Liver (tissue), 9 donors: ENCODE results near the gene CLMN. TPM values are rescaled to one million over a fixed set of nuclear protein-coding genes. Genes with fewer than 3 reads are reported as not detected.

ENCODE experiments used
- DNase-seq: peaks from one replicate; pipeline ENCODE4 v3.0.0-alpha.2; 2017; ENCODE audit warnings: low spot score
- H3K27ac ChIP-seq, 2 donors: one replicate each; pipeline ENCODE4 v1.7.0; 2013; ENCODE audit warnings: inconsistent platforms in 2 of 2, low read length in 2 of 2, control low read depth in 1 of 2, low read depth in 1 of 2, mild to moderate bottlenecking in 1 of 2
- H3K27me3 ChIP-seq, 4 donors: one replicate each; pipeline versions ENCODE4 v1.6.1 to v1.7.0; 2013; ENCODE audit warnings: low read length in 3 of 4, inconsistent platforms in 1 of 4, mild to moderate bottlenecking in 1 of 4, moderate library complexity in 1 of 4; ENCODE audit not compliant: control insufficient read depth in 4 of 4, insufficient read depth in 4 of 4
- H3K36me3 ChIP-seq, 4 donors: one replicate each; pipeline versions ENCODE4 v1.6.1 to v1.7.0; 2013; ENCODE audit warnings: low read length in 3 of 4, mild to moderate bottlenecking in 3 of 4, low read depth in 1 of 4, moderate library complexity in 1 of 4; ENCODE audit not compliant: control insufficient read depth in 4 of 4, insufficient read depth in 3 of 4
- H3K4me1 ChIP-seq, 4 donors: one replicate each; pipeline versions ENCODE4 v1.6.1 to v1.7.0; 2013; ENCODE audit warnings: low read length in 3 of 4, mild to moderate bottlenecking in 3 of 4, moderate library complexity in 1 of 4; ENCODE audit not compliant: control insufficient read depth in 4 of 4, insufficient read depth in 4 of 4
- H3K4me3 ChIP-seq, 3 donors: one replicate each; pipeline versions ENCODE4 v1.6.1 to v1.7.0; 2013; ENCODE audit warnings: low read length in 3 of 3, control low read depth in 1 of 3, low read depth in 1 of 3, mild to moderate bottlenecking in 1 of 3
- H3K9ac ChIP-seq, 2 donors: one replicate each; pipeline ENCODE4 v1.7.0; 2013; ENCODE audit warnings: low read length in 2 of 2, mild to moderate bottlenecking in 2 of 2, moderate library complexity in 2 of 2, control low read depth in 1 of 2, low read depth in 1 of 2
- H3K9me3 ChIP-seq, 4 donors: one replicate each; pipeline versions ENCODE4 v1.6.1 to v1.7.0; 2013; ENCODE audit warnings: low read length in 3 of 4; ENCODE audit not compliant: control insufficient read depth in 4 of 4
- EGR1 ChIP-seq, 2 donors: IDR thresholded peaks; 2 replicates each; pipeline ENCODE4 v1.6.1; 2016 to 2018; ENCODE audit warnings: antibody characterized with exemption in 2 of 2, low read depth in 2 of 2
- FOXA1 ChIP-seq: IDR thresholded peaks from 2 replicates; pipeline ENCODE4 v1.6.1; 2016; ENCODE audit warnings: antibody characterized with exemption
- HNF4A ChIP-seq, 2 donors: conservative IDR thresholded peaks; 2 replicates each; pipeline ENCODE4 v1.6.1; 2016; ENCODE audit warnings: antibody characterized with exemption in 2 of 2, mild to moderate bottlenecking in 2 of 2
- HNF4G ChIP-seq: IDR thresholded peaks from 2 replicates; pipeline ENCODE4 v1.6.1; 2016; ENCODE audit warnings: antibody characterized with exemption
- JUND ChIP-seq, 2 donors: IDR thresholded peaks; 2 replicates each; pipeline ENCODE4 v1.6.1; 2016; ENCODE audit warnings: antibody characterized with exemption in 2 of 2
- RAD21 ChIP-seq, 2 donors: IDR thresholded peaks; 2 replicates each; pipeline ENCODE4 v1.6.1; 2016; ENCODE audit warnings: antibody characterized with exemption in 2 of 2, mild to moderate bottlenecking in 2 of 2
- RXRA ChIP-seq, 2 donors: IDR thresholded peaks; 2 replicates each; pipeline ENCODE4 v1.6.1; 2017 to 2018; ENCODE audit warnings: antibody characterized with exemption in 2 of 2, mild to moderate bottlenecking in 1 of 2
- YY1 ChIP-seq: IDR thresholded peaks from 2 replicates; pipeline ENCODE4 v1.6.1; 2016; ENCODE audit warnings: antibody characterized with exemption, mild to moderate bottlenecking
- WGBS: extraction: QIAGEN DNeasy Blood & Tissue Kit; methylation state at CpG from one replicate; pipeline ENCODE4 v1.1.7; 2013; 5-methylcytosine and 5-hydroxymethylcytosine counted together
- polyA plus RNA-seq, 2 donors: library from polyadenylated mRNA; stranded (reverse) in 1 of 2; unstranded in 1 of 2; fragments of 200-250 nt in 1 of 2; fragments of >200 nt in 1 of 2; fragmentation: Nextera tagmentation in 1 of 2; extraction: Ambion mirVana in 1 of 2; gene quantifications; one replicate each; pipeline versions ENCODE4 v1.2.1 to v1.2.3, GENCODE V29; 2013 to 2015
- total RNA-seq, 2 donors: library from RNA; depleted of rRNA; stranded (reverse); fragments of >200 nt; gene quantifications; one replicate each; pipeline ENCODE4 v1.2.3, GENCODE V29; 2014
- TF ChIP-seq, protein P1 (sequence below): IDR thresholded peaks from 2 replicates; pipeline ENCODE4 v1.6.1; 2016; ENCODE audit warnings: antibody characterized with exemption
- TF ChIP-seq, protein P2 (sequence below): fragments of 150-350 bp; IDR thresholded peaks from 2 replicates; pipeline ENCODE4 v1.5.1; 2017; ENCODE audit warnings: improper control_type of control experiment, low read depth, low read length; ENCODE audit not compliant: missing input control
- TF ChIP-seq, protein P3 (sequence below): IDR thresholded peaks from 2 replicates; pipeline ENCODE4 v1.6.1; 2016; ENCODE audit warnings: antibody characterized with exemption
- donor health status: healthy.
- donor health status: healthy.
- donor health status: healthy.
- donor health status: healthy.
- donor health status: healthy.

Gene CLMN
- total and polyA plus RNA-seq, 4 donors: 6.0 to 41.1 (median 24.1) TPM

DNA sequence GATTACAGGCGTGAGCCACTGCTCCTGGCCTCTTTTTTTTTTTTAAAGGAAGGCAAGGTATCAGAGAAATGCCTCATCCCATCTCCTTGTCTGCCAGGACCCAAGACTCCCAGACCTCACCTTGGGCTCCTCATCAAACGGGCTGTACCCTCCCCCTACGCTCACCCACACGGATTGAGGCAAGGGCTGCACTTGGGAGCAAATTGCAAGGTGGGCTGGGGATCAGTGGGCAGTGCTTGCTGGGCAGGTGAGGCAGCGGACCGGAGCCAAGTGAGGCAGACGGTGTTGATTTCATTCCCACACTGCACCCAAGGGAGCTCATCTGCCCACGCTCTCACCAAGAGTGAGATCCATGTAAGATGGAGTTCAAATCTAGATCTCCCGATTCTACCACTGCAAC, 121.4 kb downstream of the CLMN start:
- Histone ChIP-seq H3K27ac (no peak overlapping the region), H3K36me3 (peaks cover 5 to 23% (median 10%) of the 10 kb centered on the region in 4 donors), H3K4me3 (no peak overlapping the region), H3K27me3 (no peaks in the 10 kb centered on the region), H3K4me1 (no peaks in the 10 kb centered on the region), H3K9ac (no peak overlapping the region), H3K9me3 (no peaks in the 10 kb centered on the region)
- WGBS: 97% methylated on average over 9 of the region's 9 CpGs
- TF ChIP-seq, protein P1, sequence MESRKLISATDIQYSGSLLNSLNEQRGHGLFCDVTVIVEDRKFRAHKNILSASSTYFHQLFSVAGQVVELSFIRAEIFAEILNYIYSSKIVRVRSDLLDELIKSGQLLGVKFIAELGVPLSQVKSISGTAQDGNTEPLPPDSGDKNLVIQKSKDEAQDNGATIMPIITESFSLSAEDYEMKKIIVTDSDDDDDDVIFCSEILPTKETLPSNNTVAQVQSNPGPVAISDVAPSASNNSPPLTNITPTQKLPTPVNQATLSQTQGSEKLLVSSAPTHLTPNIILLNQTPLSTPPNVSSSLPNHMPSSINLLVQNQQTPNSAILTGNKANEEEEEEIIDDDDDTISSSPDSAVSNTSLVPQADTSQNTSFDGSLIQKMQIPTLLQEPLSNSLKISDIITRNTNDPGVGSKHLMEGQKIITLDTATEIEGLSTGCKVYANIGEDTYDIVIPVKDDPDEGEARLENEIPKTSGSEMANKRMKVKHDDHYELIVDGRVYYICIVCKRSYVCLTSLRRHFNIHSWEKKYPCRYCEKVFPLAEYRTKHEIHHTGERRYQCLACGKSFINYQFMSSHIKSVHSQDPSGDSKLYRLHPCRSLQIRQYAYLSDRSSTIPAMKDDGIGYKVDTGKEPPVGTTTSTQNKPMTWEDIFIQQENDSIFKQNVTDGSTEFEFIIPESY: no peak
- TF ChIP-seq RXRA (IDR thresholded peaks at IDR 0.05) (no peak), YY1 (no peak), RAD21 (IDR thresholded peaks at IDR 0.05) (no peak), HNF4G (no peak), JUND (IDR thresholded peaks at IDR 0.05) (no peak)
- TF ChIP-seq, protein P2, sequence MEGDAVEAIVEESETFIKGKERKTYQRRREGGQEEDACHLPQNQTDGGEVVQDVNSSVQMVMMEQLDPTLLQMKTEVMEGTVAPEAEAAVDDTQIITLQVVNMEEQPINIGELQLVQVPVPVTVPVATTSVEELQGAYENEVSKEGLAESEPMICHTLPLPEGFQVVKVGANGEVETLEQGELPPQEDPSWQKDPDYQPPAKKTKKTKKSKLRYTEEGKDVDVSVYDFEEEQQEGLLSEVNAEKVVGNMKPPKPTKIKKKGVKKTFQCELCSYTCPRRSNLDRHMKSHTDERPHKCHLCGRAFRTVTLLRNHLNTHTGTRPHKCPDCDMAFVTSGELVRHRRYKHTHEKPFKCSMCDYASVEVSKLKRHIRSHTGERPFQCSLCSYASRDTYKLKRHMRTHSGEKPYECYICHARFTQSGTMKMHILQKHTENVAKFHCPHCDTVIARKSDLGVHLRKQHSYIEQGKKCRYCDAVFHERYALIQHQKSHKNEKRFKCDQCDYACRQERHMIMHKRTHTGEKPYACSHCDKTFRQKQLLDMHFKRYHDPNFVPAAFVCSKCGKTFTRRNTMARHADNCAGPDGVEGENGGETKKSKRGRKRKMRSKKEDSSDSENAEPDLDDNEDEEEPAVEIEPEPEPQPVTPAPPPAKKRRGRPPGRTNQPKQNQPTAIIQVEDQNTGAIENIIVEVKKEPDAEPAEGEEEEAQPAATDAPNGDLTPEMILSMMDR: no peak
- no peak for DNase-seq

DNA sequence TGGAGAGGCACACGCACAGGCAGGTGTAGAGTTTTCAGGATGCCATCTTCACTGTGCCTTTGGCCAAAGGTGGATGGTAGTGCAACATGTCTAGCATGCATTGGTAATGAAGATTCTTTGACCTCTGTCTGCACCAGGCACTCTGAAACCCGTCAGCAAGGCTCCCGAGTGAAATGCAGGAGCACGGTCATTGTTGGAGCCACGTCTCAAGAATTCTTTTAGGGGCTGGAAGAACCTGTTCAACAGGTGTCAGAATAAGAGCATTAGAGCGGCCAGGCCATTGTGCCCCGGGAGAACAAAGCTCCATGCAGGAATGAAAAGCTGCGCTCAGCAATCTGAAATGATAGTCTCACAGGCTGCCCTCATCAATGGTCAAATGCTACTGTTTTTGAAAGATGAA, 122.2 kb downstream of the CLMN start:
- Histone ChIP-seq H3K27me3 (no peaks in the 10 kb centered on the region), H3K4me1 (no peaks in the 10 kb centered on the region), H3K9ac (no peak overlapping the region), H3K27ac (no peak overlapping the region), H3K9me3 (no peaks in the 10 kb centered on the region), H3K4me3 (no peak overlapping the region), H3K36me3 (peaks cover 0 to 18% (median 7%) of the 10 kb centered on the region in 4 donors)
- 89% methylated on average over 8 of the region's 8 CpGs for WGBS
- TF ChIP-seq HNF4A (conservative IDR thresholded peaks at IDR 0.05) (no peak), JUND (IDR thresholded peaks at IDR 0.05) (no peak), EGR1 (IDR thresholded peaks at IDR 0.05; ENCODE audit: low read depth in 2 of 2) (no peak), HNF4G (no peak)
- TF ChIP-seq, protein P1: no peak
- DNase-seq: no peak

DNA sequence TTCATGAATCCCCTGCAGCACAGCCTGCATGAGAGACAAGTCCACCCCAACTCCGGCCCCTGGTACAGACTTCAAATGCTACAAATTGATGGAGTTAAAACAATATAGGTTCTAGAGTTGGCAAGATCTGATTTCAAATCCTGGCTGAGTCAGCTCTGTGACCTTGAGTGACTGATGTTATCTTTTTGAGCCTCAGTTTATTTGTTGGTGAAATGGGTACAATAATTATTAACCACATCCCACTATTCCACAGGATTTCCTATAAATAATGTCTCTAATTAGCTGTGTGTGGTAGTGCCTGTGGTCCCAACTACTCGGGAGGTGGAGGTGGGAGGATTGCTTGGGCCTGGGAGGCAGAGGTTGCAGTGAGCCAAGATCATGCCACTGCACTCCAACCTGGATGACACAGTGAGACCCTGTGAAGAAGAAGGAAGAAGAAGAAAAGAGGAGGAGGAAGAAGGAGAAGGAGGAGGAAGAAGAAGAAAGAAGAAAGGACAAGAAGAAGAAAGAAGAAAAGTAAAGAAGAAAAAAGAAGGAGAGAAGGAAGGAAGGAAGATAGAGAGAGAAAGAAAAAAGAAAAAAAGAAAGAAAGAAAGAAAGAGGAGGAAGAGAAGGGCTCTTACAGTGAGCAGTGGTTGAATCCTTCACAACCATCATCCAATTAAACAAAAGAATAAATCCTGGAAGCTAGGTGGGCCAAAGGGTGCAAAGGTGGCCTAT, 122.7 kb downstream of the CLMN start:
- Histone ChIP-seq H3K27me3 (no peaks in the 10 kb centered on the region), H3K4me1 (no peaks in the 10 kb centered on the region), H3K9ac (no peak overlapping the region), H3K9me3 (no peaks in the 10 kb centered on the region), H3K36me3 (peaks cover 0 to 16% (median 6%) of the 10 kb centered on the region in 4 donors), H3K4me3 (no peak overlapping the region), H3K27ac (no peak overlapping the region)
- no peak for DNase-seq
- TF ChIP-seq JUND (IDR thresholded peaks at IDR 0.05) (no peak), RXRA (IDR thresholded peaks at IDR 0.05) (no peak), FOXA1 (no peak), HNF4G (no peak)
- TF ChIP-seq, protein P3, sequence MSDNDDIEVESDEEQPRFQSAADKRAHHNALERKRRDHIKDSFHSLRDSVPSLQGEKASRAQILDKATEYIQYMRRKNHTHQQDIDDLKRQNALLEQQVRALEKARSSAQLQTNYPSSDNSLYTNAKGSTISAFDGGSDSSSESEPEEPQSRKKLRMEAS: no peak
- 95% methylated on average over 2 of the region's 2 CpGs for WGBS
